Uterus (tissue), 2 donors: ENCODE data around the gene MRPS35.

Experiments used
- CTCF ChIP-seq, 4 experiments: fragments of 200-600 bp in 2 of 4; fragments of 450-650 bp in 2 of 4; sonication (generic) in 2 of 4; IDR thresholded peaks; one replicate each; pipeline ENCODE4 v1.5.1; 2016 to 2019; ENCODE audit warnings: antibody characterized with exemption in 4 of 4, mild to moderate bottlenecking in 2 of 4, moderate library complexity in 1 of 4
- POLR2A ChIP-seq, 2 donors: fragments of 450-650 bp; IDR thresholded peaks; one replicate each; pipeline ENCODE4 v1.6.1; 2016; ENCODE audit warnings: antibody characterized with exemption in 2 of 2, mild to moderate bottlenecking in 1 of 2, moderate library complexity in 1 of 2

GRCh38 chr12:27688671-27689070 is 22.0 kb upstream of the MRPS35 start:
- TF ChIP-seq CTCF (IDR thresholded peaks at IDR 0.05) (no peak), POLR2A (IDR thresholded peaks at IDR 0.05) (no peak)
